HS-5 (cell line): ENCODE results near the gene SLC25A10.
A peak's percentile ranks its signal among the peaks of the same experiment; 100 is the strongest.
"Not testable (repeated sequence)": the region's sequence is repeated elsewhere in the genome, so short reads cannot be mapped to it uniquely, and the experiment has no call there.

Source experiments
- DNase-seq: peaks from one replicate; pipeline ENCODE4 v3.0.0-alpha.2; 2012; ENCODE audit warnings: low read depth

Gene SLC25A10

GRCh38 chr17:81711814-81712467 is at the start of gene SLC25A10:
SLC25A10 (plus strand) TSS chr17:81712284; CDS start chr17:81712427, 143 bp downstream.
- peak; percentile 35 for DNase-seq

GRCh38 chr17:81664051-81664470 is 48.0 kb upstream of the SLC25A10 start:
- DNase-seq = no peak

GRCh38 chr17:81665205-81666091 is 46.6 kb upstream of the SLC25A10 start:
- no peak for DNase-seq

- DNase-seq = no peak
Measured at GRCh38 chr17:81666092-81666341, 46.1 kb upstream of the SLC25A10 start.

GRCh38 chr17:81666342-81667191 is 45.5 kb upstream of the SLC25A10 start, which contains the start of the genes CCDC137 and OXLD1:
CCDC137 (plus strand) TSS chr17:81666737; CDS start chr17:81666767, 30 bp downstream.
OXLD1 (minus strand) TSS chr17:81666605; CDS start chr17:81666577, 28 bp downstream.
- DNase-seq = peak; percentile 76

- no peak for DNase-seq
Measured at GRCh38 chr17:81667754-81668153, 44.3 kb upstream of the SLC25A10 start.

- DNase-seq = no peak
Measured at GRCh38 chr17:81672504-81672903, 39.6 kb upstream of the SLC25A10 start.

- DNase-seq = no peak
Measured at GRCh38 chr17:81672954-81673353, 39.1 kb upstream of the SLC25A10 start.

GRCh38 chr17:81673561-81674258 is 38.4 kb upstream of the SLC25A10 start:
- DNase-seq = no peak

GRCh38 chr17:81675515-81676221 is 36.4 kb upstream of the SLC25A10 start:
- DNase-seq = not testable (repeated sequence)

- no peak for DNase-seq
Measured at GRCh38 chr17:81676906-81677305, 35.2 kb upstream of the SLC25A10 start.

- no peak for DNase-seq
Measured at GRCh38 chr17:81680150-81680549, 31.9 kb upstream of the SLC25A10 start.

- no peak for DNase-seq
Measured at GRCh38 chr17:81681672-81682071, 30.4 kb upstream of the SLC25A10 start.

- no peak for DNase-seq
Measured at GRCh38 chr17:81682565-81683207, 29.4 kb upstream of the SLC25A10 start.

GRCh38 chr17:81683208-81683583 is 28.9 kb upstream of the SLC25A10 start:
- DNase-seq = no peak

GRCh38 chr17:81683584-81684441 is 28.3 kb upstream of the SLC25A10 start, which contains the start of the genes ARL16 and HGS:
ARL16 (minus strand) TSS chr17:81683797; CDS start chr17:81683753, 44 bp downstream.
HGS (plus strand) TSS chr17:81684011; CDS start chr17:81684067, 56 bp downstream.
- DNase-seq = peak; percentile 99

GRCh38 chr17:81684442-81684911 is 27.6 kb upstream of the SLC25A10 start:
- DNase-seq = peak; percentile 63

- peak; percentile 69 for DNase-seq
Measured at GRCh38 chr17:81685108-81685507, 27.0 kb upstream of the SLC25A10 start.

GRCh38 chr17:81686614-81687013 is 25.5 kb upstream of the SLC25A10 start:
- no peak for DNase-seq
